BLaER1 (cell line): Measurements from ENCODE around the gene CAPN5.

ENCODE experiments used
- H3K27ac ChIP-seq: shearing (Covaris generic); formaldehyde crosslinking; 2 replicates; pipeline ENCODE4 v1.8.1; 2022
- H3K27me3 ChIP-seq: shearing (Covaris generic); formaldehyde crosslinking; 2 replicates; pipeline ENCODE4 v1.8.1; 2022
- H3K36me3 ChIP-seq: shearing (Covaris generic); formaldehyde crosslinking; 2 replicates; pipeline ENCODE4 v1.8.1; 2022
- H3K4me1 ChIP-seq: shearing (Covaris generic); formaldehyde crosslinking; 2 replicates; pipeline ENCODE4 v1.8.1; 2022
- H3K4me2 ChIP-seq: shearing (Covaris generic); formaldehyde crosslinking; 2 replicates; pipeline ENCODE4 v1.8.1; 2022
- H3K4me3 ChIP-seq: shearing (Covaris generic); formaldehyde crosslinking; 2 replicates; pipeline ENCODE4 v1.8.1; 2022
- H3K9ac ChIP-seq: shearing (Covaris generic); formaldehyde crosslinking; 2 replicates; pipeline ENCODE4 v1.8.1; 2022
- H3K9me3 ChIP-seq: shearing (Covaris generic); formaldehyde crosslinking; 2 replicates; pipeline ENCODE4 v1.8.1; 2022
- H4K20me1 ChIP-seq: shearing (Covaris generic); formaldehyde crosslinking; 2 replicates; pipeline ENCODE4 v1.8.1; 2022
- Cebpa-rat ChIP-seq: shearing (Covaris generic); IDR thresholded peaks from 2 replicates; pipeline ENCODE4 v1.8.1; 2022

CAPN5 gene

DNA sequence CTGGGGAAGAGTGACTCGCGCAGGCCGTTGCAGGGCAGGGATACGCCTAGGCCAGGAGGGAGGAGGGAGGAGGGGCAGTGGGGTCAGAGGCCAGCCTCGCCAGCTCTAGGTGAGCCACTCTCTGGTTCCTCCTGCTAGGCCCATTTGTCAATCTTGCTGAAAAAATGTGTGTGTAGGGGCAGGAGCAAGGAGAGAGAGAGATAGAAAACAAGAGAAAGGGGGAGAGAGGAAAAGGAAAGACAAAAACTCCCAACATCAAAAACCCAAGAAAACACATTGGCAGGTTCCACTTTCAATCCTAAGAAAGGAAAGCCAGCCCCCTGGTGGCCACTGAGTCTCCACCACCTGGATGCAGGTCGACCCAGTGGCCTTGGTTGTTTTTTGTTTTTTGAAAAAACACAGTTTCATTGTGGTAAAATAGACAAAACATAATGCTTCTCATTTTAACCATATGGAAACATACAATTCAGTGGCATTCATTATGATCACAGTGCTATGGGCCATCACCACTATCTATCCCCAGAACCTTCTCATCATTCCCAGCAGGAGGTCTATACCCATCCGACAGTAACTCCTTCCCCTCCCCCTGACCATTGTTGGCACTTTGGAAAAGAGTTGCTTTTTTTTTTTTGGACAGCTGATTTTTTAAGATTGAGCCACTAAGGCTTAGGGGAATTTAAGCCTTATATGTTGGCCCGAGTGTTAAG lies 46.8 kb downstream of the CAPN5 start:
- peaks cover 58% of the 10 kb centered on the region for H3K4me1 ChIP-seq
- H3K27ac ChIP-seq = peak overlapping the region; percentile 38; the same call in 1 of the 2 replicates
- H3K4me2 ChIP-seq = peak overlapping the region; percentile 22
- no peaks in the 10 kb centered on the region for H4K20me1 ChIP-seq
- no peak overlapping the region for H3K9ac ChIP-seq
- no peak overlapping the region for H3K4me3 ChIP-seq
- no peaks in the 10 kb centered on the region for H3K9me3 ChIP-seq
- no peaks in the 10 kb centered on the region for H3K27me3 ChIP-seq
- TF ChIP-seq Cebpa-rat = no peak
- peaks cover 5% of the 10 kb centered on the region; the same call in 1 of the 2 replicates for H3K36me3 ChIP-seq

- H3K36me3 ChIP-seq = peaks cover 10% of the 10 kb centered on the region; the same call in 1 of the 2 replicates
- H3K9me3 ChIP-seq = no peaks in the 10 kb centered on the region
- no peak overlapping the region for H3K4me2 ChIP-seq
- H4K20me1 ChIP-seq = no peaks in the 10 kb centered on the region
- no peak overlapping the region for H3K9ac ChIP-seq
- no peak overlapping the region for H3K4me3 ChIP-seq
- no peak overlapping the region for H3K27ac ChIP-seq
- no peak for TF ChIP-seq Cebpa-rat
- no peaks in the 10 kb centered on the region for H3K27me3 ChIP-seq
- peaks cover 53% of the 10 kb centered on the region for H3K4me1 ChIP-seq
Measured at GRCh38 chr11:77114089-77114463, 47.3 kb downstream of the CAPN5 start.

GRCh38 chr11:77115181-77115611 lies 48.4 kb downstream of the CAPN5 start:
- Histone ChIP-seq H3K4me3 (no peak overlapping the region), H3K9ac (no peak overlapping the region), H3K36me3 (peaks cover 14% of the 10 kb centered on the region; the same call in 1 of the 2 replicates), H3K4me1 (peaks cover 42% of the 10 kb centered on the region), H4K20me1 (no peaks in the 10 kb centered on the region), H3K4me2 (no peak overlapping the region), H3K27me3 (no peaks in the 10 kb centered on the region), H3K27ac (no peak overlapping the region; the same call in 1 of the 2 replicates), H3K9me3 (no peaks in the 10 kb centered on the region)
- no peak for TF ChIP-seq Cebpa-rat

GRCh38 chr11:77115956-77116355 lies 49.2 kb downstream of the CAPN5 start:
- no peak for TF ChIP-seq Cebpa-rat
- Histone ChIP-seq H4K20me1 (no peaks in the 10 kb centered on the region), H3K4me1 (peaks cover 42% of the 10 kb centered on the region), H3K9ac (peak overlapping the region; percentile 24; the same call in 1 of the 2 replicates), H3K4me2 (no peak overlapping the region), H3K27ac (no peak overlapping the region; the same call in 1 of the 2 replicates), H3K4me3 (no peak overlapping the region), H3K36me3 (peaks cover 14% of the 10 kb centered on the region; the same call in 1 of the 2 replicates), H3K27me3 (no peaks in the 10 kb centered on the region), H3K9me3 (no peaks in the 10 kb centered on the region)

DNA sequence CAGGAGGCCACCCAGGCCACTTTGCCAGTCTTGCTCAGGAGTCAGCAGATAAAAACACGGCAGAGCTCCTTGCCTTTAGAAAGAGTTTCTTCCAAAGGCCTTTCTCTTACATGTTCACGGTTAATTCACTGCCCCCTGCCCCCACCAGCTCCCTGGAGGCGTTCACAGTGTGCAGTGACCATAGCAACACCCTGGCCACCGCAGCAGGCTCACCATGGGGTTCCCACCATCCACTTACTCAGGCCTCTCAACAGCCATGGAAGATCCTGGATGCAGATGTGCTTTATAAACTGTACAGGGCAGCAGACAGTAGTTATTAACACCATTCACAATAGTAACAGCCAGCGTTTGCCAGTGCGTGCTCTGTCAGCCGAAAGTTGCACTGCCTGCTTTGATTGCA lies 50.7 kb downstream of the CAPN5 start:
- Histone ChIP-seq H3K27ac (no peak overlapping the region), H3K4me1 (peaks cover 51% of the 10 kb centered on the region), H3K4me3 (no peak overlapping the region), H3K4me2 (peak overlapping the region; percentile 28; the same call in 1 of the 2 replicates), H3K9me3 (no peaks in the 10 kb centered on the region), H3K36me3 (peaks cover 14% of the 10 kb centered on the region; the same call in 1 of the 2 replicates), H3K27me3 (no peaks in the 10 kb centered on the region), H3K9ac (0 out of 2 replicates have a peak overlapping the region, but pooled peaks have one; percentile 29), H4K20me1 (no peaks in the 10 kb centered on the region; the same call in 1 of the 2 replicates)
- no peak for TF ChIP-seq Cebpa-rat

DNA sequence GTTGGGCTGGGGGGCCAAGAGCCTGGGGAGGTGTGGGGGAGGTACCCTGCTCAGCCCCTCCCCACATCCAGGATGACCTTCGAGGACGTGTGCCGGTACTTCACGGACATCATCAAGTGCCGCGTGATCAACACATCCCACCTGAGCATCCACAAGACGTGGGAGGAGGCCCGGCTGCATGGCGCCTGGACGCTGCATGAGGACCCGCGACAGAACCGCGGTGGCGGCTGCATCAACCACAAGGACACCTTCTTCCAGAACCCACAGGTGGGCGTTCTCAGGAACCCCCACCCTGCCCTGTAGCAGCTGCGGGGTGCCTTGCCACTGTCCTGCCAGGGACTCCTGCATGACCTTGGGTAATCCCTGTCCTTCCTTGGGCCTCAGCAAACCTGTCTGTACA lies 51.3 kb downstream of the CAPN5 start:
- peaks cover 14% of the 10 kb centered on the region; the same call in 1 of the 2 replicates for H3K36me3 ChIP-seq
- H3K4me3 ChIP-seq = no peak overlapping the region
- no peaks in the 10 kb centered on the region; the same call in 1 of the 2 replicates for H4K20me1 ChIP-seq
- H3K27ac ChIP-seq = no peak overlapping the region
- peaks cover 53% of the 10 kb centered on the region for H3K4me1 ChIP-seq
- no peaks in the 10 kb centered on the region for H3K9me3 ChIP-seq
- H3K4me2 ChIP-seq = no peak overlapping the region
- H3K27me3 ChIP-seq = no peaks in the 10 kb centered on the region
- H3K9ac ChIP-seq = no peak overlapping the region
- TF ChIP-seq Cebpa-rat = no peak

DNA sequence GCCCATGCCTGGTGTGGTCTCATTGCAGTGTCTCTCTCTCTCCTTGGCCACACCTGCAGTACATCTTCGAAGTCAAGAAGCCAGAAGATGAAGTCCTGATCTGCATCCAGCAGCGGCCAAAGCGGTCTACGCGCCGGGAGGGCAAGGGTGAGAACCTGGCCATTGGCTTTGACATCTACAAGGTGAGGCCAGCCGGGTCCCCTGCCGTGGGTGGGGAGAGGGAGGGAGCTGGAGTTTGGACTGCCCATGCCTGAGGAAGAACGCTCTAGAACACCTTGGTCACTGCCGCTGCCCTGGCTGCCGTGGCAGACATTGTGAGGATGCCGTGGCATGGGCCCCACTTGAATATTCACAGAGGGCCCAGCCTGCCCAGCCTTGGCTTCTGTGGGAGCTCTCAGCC lies 52.2 kb downstream of the CAPN5 start:
- TF ChIP-seq Cebpa-rat = no peak
- Histone ChIP-seq H3K9me3 (no peaks in the 10 kb centered on the region), H3K4me2 (no peak overlapping the region), H4K20me1 (no peaks in the 10 kb centered on the region; the same call in 1 of the 2 replicates), H3K27ac (no peak overlapping the region), H3K36me3 (peaks cover 14% of the 10 kb centered on the region; the same call in 1 of the 2 replicates), H3K4me3 (no peak overlapping the region), H3K4me1 (peaks cover 48% of the 10 kb centered on the region), H3K9ac (no peak overlapping the region), H3K27me3 (no peaks in the 10 kb centered on the region)

- TF ChIP-seq Cebpa-rat = no peak
- H3K4me2 ChIP-seq = no peak overlapping the region
- peaks cover 54% of the 10 kb centered on the region for H3K4me1 ChIP-seq
- H3K36me3 ChIP-seq = peaks cover 14% of the 10 kb centered on the region; the same call in 1 of the 2 replicates
- no peak overlapping the region for H3K9ac ChIP-seq
- H3K27ac ChIP-seq = no peak overlapping the region
- H3K9me3 ChIP-seq = no peaks in the 10 kb centered on the region
- no peaks in the 10 kb centered on the region for H3K27me3 ChIP-seq
- H4K20me1 ChIP-seq = no peaks in the 10 kb centered on the region; the same call in 1 of the 2 replicates
- H3K4me3 ChIP-seq = no peak overlapping the region
Measured at GRCh38 chr11:77119531-77119936, 52.8 kb downstream of the CAPN5 start.

GRCh38 chr11:77120571-77120970 lies 53.8 kb downstream of the CAPN5 start:
- Histone ChIP-seq H3K9me3 (no peaks in the 10 kb centered on the region), H3K4me1 (peaks cover 64% of the 10 kb centered on the region), H3K27ac (0 out of 2 replicates have a peak overlapping the region, but pooled peaks have one; percentile 64), H3K27me3 (no peaks in the 10 kb centered on the region), H3K4me3 (no peak overlapping the region), H3K4me2 (peak overlapping the region; percentile 93), H3K36me3 (peaks cover 14% of the 10 kb centered on the region; the same call in 1 of the 2 replicates), H4K20me1 (no peaks in the 10 kb centered on the region; the same call in 1 of the 2 replicates), H3K9ac (no peak overlapping the region; the same call in 1 of the 2 replicates)
- no peak for TF ChIP-seq Cebpa-rat

GRCh38 chr11:77121096-77121640 lies 54.4 kb downstream of the CAPN5 start:
- H3K4me2 ChIP-seq = peak overlapping the region; percentile 93
- H3K36me3 ChIP-seq = peaks cover 14% of the 10 kb centered on the region; the same call in 1 of the 2 replicates
- no peaks in the 10 kb centered on the region for H3K27me3 ChIP-seq
- no peaks in the 10 kb centered on the region for H3K9me3 ChIP-seq
- peak overlapping the region; percentile 64 for H3K27ac ChIP-seq
- H4K20me1 ChIP-seq = no peaks in the 10 kb centered on the region; the same call in 1 of the 2 replicates
- no peak for TF ChIP-seq Cebpa-rat
- peaks cover 70% of the 10 kb centered on the region for H3K4me1 ChIP-seq
- H3K9ac ChIP-seq = peak overlapping the region; percentile 5; the same call in 1 of the 2 replicates
- peak overlapping the region; percentile 34; the same call in 1 of the 2 replicates for H3K4me3 ChIP-seq
